Omental fat pad (tissue), 4 donors: ENCODE measurements around the gene ERN2. TPM values are rescaled to one million over a fixed set of nuclear protein-coding genes. Genes with fewer than 3 reads are reported as not detected.

Source experiments
- ATAC-seq: fragments of 150-250 bp; one replicate; pipeline ENCODE4 v1.9.1; 2016; ENCODE audit warnings: mild to moderate bottlenecking, moderate library complexity; ENCODE audit not compliant: low FRiP score
- DNase-seq: peaks from one replicate; pipeline ENCODE4 v3.0.0-alpha.2; 2019; ENCODE audit warnings: low spot score
- total RNA-seq, 4 donors: library from RNA; depleted of rRNA; stranded (reverse); fragments of >200 nt; gene quantifications; one replicate each; pipeline ENCODE4 v1.1.0, GENCODE V29; 2016
- TF ChIP-seq, protein P1 (sequence below), 3 donors: fragments of 450-650 bp; IDR thresholded peaks; one replicate each; pipeline ENCODE4 v1.5.1; 2016 to 2017; ENCODE audit warnings: antibody characterized with exemption in 3 of 3, mild to moderate bottlenecking in 3 of 3, moderate library complexity in 2 of 3

The ERN2 gene
- total RNA-seq, 4 donors from 2014 or later = not detected

DNA sequence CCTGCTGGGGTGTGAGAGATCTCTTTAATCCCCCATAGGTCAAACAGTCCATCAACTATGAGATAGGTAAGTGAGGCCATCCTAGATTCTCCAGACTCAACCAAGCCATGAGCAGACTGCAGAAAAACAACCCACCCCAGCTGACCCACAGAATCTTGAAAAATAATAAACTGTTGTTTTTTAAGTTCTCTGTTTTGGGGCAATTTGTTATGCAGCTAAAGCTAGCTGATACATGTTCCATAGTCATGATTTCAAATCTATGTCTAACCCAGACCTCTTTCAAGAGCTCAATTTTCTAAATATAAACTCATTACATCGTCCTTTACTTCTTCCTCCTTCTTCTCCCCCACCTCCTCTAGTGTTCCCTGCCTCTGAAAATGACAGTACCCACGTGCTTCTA, 10.1 kb downstream of the ERN2 start:
- ATAC-seq = no peak
- no peak for DNase-seq
- TF ChIP-seq, protein P1, sequence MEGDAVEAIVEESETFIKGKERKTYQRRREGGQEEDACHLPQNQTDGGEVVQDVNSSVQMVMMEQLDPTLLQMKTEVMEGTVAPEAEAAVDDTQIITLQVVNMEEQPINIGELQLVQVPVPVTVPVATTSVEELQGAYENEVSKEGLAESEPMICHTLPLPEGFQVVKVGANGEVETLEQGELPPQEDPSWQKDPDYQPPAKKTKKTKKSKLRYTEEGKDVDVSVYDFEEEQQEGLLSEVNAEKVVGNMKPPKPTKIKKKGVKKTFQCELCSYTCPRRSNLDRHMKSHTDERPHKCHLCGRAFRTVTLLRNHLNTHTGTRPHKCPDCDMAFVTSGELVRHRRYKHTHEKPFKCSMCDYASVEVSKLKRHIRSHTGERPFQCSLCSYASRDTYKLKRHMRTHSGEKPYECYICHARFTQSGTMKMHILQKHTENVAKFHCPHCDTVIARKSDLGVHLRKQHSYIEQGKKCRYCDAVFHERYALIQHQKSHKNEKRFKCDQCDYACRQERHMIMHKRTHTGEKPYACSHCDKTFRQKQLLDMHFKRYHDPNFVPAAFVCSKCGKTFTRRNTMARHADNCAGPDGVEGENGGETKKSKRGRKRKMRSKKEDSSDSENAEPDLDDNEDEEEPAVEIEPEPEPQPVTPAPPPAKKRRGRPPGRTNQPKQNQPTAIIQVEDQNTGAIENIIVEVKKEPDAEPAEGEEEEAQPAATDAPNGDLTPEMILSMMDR (IDR thresholded peaks at IDR 0.05) = no peak

DNA sequence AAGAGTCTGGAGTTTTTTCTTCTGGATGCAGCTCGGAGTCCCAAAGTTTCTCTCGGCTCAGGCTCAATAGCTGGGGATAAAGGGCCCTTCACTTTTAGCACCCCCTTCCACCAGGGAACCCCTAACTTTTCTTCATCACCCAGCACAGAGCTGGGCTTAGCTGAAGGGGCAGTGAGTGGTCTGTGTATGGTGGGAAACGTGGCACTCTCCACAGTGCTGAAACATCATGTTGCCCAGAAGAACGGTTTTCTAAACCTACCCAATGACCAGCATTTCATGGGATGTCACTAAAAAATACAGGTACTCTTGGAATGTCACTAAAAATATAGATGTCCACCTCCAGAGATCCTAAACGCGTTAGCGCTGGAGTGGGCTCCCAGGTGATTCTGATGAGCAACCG, 12.0 kb downstream of the ERN2 start:
- TF ChIP-seq, protein P1 (IDR thresholded peaks at IDR 0.05) = no peak
- ATAC-seq = no peak

DNA sequence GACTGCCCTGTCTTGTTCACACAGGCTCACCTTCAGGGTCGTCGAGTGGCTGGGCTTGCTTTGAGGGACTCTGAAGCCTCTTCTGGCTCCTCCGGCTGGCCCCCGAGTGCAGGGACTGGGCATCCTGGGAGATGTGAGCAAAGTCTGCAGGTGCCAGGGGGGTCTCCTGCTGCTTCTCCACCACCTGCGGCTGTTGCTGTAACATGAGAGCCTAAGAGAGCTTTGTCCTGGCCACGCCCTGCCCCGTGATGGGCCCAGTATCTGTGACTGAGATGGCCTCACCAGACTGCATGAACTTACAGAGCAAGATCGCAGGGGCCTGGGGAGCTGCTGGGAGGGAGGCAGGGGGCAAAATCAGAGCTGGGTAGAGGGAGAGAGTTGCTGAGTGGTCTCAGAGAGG, 12.5 kb downstream of the ERN2 start:
- ATAC-seq (no peak), DNase-seq (no peak)
- TF ChIP-seq, protein P1 (IDR thresholded peaks at IDR 0.05) = no peak

More for the DNA sequence above, 12.0 kb downstream of the ERN2 start:
- DNase-seq = no peak

DNA sequence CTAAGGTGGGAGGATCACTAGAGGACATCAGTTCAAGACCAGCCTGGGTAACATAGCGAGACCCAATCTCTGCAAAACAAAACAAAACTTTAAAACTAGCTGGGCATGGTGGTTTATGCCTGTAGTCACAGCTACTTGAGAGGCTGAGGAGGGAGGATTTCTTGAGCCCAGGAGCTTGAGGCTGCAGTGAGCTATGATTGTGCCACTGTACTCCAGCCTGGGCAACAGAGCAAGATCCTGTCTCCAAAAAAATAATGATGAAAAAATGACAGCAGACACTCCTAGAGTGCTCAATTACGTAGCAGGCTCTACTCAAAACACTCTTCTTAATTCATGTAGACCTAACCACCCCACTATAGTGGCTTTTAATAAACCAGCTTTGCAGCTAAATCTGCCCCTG, 12.9 kb downstream of the ERN2 start:
- DNase-seq (no peak), ATAC-seq (no peak)
- TF ChIP-seq, protein P1 (IDR thresholded peaks at IDR 0.05) = no peak

DNA sequence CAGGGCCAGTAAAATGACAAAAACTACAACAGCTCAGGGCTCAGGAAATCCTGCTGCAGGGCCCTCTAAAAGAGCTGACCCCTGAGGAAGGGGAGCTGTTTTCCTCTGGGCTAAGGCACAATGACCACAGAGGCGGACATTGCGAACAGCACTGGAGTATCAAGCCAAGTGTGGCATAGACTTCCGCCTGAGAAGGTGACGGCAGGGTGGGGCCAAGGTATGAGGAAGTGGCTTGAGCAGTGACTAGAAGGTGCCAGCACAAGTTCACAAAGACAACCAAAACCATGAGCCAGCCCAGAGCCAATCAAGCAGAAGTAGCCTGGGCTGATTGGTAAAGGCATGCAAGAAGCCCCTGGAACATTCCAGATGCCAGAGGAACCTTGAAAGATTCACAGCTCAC, 13.9 kb downstream of the ERN2 start:
- DNase-seq (no peak), ATAC-seq (no peak)
- TF ChIP-seq, protein P1 (IDR thresholded peaks at IDR 0.05) = no peak

DNA sequence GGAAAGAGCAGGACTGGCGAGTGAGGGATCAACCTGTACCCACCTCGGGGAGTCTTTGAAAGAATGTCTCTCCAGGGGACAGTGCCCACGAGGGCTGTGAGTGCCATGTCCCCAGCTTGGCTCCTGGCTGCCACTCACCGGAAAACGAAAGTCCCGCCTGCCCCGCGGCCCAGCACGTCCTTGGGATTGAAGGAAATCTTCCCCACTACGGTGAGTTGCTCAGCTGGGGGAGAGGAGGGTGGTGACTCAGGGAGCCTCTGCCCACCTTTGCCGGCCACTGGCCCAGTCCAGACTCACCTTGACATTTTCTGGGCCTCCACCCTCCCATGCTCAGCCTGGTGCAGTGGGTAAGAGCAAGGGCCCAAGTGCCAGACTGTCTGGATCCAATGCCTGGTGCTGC, 17.3 kb downstream of the ERN2 start:
- no peak for ATAC-seq
- no peak for DNase-seq
- TF ChIP-seq, protein P1 (IDR thresholded peaks at IDR 0.05) = no peak

DNA sequence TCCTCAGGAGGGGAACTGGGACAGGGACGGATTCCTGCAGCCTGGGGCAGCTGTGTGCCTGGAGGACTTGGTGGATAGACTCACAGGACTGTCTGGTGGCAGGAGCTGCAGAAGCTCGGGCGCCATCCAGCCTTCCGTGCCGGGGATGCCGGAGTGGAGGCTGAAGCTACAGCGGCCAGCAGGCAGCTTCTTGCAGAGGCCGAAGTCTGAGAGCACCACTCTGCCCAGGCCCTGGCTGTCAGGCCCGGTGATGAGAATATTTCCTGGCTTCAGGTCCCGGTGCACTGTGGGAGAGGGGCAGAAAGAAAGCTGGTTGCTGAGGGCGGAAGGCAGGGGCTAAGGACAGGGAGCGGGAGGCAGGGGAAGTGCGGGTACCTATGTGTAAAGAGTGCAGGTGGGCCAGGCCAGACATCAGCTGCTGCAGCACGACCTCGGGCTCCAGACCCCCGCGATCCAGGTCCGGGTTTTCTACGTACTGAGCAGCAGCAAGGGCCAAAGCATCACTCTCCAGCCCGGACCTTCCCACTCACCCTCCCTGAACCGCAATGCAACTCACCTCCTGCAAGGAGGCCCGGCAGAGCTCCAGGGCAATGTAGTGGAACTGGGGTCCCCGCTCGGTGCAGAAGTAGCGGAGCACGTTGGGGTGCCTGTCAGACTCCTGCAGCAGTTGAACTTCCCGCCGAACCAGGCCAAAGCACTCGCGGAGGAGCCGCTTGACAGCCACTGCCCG, 18.2 kb downstream of the ERN2 start:
- TF ChIP-seq, protein P1 (IDR thresholded peaks at IDR 0.05) = no peak
- no peak for DNase-seq
- ATAC-seq = no peak
